Measurements from ENCODE around the gene UPP1.

Gene UPP1

GRCh38 chr7:48085433-48085791 is 3.7 kb upstream of the UPP1 start:
- no peak for DNase-seq (ENCODE audit: low read depth in 1 of 2, low spot score in 1 of 2)

DNA sequence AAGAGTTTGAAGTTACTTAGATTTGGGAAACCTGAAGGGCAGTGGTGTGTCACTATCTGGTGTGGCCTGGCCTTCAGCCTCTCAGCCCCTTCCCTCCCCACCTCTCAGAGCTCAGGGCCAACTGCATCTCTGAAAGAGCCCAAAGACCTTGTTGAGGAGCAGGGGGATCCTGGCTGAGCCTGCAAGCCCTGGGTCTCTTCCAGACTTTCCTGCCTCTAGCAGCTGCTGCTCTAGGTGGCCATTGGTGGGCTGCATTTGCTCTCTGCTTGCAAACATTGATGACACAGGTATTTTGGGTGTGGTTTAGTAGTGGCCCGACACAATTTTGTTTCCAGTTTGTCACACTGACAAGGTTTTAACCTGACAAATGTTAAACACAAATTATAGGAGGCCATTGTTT is 3.1 kb upstream of the UPP1 start:
- DNase-seq (ENCODE audit: low read depth in 1 of 2, low spot score in 1 of 2): no peak

DNA sequence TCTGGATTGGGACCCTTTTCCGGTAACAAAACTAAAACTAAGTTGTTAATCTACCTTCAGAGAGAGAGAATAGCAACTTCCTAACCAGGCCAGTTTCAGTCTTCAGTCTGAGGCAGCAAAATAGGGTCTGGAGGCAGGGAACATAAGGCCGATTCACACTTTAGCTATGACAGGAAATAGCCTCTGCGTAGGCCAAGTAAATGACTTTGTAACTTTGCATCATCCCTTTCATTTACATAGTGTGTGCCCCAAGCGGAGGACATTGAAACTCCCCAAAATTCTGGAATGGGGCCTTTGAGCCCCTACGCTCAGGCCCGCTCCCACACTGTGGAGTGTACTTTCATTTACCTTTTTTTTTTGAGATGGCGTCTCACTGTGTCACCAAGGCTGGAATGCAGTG is 1.7 kb upstream of the UPP1 start:
- DNase-seq (ENCODE audit: low read depth in 1 of 2, low spot score in 1 of 2): no peak

DNA sequence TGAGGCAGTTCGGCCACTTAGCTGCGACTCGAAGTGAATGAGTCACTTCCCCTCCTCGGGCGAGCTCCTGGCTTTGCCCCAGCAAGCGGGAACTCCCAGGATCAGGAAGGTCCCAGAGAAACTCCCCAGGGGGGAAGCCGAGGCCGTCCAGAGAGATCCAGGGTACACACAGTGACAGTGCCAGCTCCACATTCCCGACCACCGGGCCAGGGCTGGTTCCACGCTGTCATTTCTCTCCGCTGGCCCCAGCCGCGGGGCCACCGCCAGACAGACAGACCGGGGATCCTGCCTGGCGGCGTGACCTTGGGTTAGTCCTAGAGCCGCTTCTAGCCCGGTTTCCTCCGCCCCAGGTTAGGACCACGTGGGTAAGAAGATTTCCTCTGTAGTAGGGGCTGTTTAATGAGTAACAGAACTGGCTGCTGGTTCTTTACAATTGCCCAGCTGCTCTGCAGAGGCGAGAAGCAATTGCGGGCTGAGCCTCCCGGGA is 463 bp upstream of the UPP1 start:
- peak in 1 of 2 donors; percentile 75 for DNase-seq (ENCODE audit: low read depth in 1 of 2, low spot score in 1 of 2)

- DNase-seq (ENCODE audit: low read depth in 1 of 2, low spot score in 1 of 2): no peak
Observed at GRCh38 chr7:48090095-48090805, 1.2 kb downstream of the UPP1 start.

DNA sequence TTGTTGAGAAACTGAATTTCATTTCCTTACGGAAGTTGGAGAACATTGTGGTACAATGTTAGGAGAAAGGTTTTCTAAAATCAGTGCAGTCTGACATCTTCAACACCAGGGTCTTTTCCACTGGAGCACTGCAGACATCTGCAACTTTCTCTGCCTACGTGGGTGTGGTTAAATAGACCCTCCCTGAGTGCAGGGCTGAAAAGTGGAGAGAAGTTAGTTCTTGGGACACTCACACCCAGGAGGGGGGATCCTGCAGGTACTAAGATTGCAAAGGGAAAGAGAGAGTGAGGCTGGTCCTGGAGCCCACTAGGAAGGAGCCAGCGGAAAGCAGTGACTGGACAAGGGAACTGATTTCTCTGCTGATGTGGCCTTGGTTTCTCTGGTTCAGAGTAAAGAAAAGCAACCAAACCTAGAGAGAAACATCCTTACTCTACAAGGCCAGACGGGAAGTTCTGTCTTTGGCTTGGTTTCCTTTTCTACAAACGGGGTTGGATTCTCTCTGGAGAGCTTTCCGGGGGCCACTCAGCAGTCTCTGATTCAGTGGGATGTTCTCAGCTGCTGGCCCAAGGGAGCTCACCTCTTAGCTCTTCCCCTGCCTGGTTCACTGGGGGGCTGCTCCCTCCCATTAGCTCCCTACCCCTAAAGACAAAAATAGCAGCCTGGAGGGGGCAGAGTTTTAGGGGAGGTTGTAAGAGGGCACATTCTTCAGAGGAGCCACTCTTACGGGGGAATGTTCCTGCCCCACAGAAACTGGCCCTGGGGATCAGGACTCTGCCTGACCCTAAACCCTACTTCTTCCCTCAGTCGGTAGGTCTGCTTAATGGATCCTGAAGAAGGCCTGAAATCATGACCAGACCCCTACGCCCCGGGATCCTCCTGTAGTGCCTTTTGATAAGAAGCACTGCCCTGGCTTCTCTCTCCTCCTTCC is 2.7 kb downstream of the UPP1 start:
- no peak for DNase-seq (ENCODE audit: low read depth in 1 of 2, low spot score in 1 of 2)

DNA sequence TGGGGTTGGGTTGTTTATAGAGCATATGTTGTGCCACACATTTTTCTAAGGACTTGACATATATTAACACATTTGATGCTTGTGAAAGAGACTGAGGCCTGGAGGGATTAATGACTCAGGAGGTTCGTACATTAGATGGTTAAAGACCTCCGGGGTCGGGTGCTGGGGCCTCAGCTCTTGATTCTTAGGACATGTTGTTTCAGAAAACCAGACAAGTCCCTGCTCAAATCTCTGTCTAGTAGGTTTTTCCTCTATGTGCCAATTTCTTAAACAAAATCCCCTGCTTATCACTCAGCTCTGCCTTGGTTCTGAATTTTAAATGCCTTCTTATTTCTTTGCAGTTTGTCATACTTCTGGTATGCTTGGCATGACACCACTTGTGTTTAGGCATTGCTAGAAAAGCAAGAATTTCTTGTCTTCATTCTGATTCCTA is 5.8 kb downstream of the UPP1 start:
- no peak for DNase-seq (ENCODE audit: low read depth in 1 of 2, low spot score in 1 of 2)

DNA sequence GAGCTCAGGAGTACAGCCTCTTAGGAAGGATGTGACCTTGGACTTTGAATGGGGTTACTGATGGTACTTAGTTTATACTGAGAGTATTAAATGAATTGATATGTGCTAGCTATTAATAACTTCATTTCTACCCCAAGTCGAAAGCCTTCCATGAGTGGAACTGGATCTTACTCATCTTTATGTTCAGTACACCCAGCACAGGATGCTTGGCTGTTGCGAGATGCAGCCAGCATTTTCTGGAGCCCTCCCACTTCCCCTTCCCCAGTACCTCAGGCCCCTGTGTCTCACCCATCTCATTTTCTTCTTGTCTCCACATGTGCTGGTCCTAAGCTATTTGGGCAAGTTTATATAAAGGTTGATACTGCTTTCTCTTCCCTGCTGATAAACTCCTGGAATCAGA is 7.2 kb downstream of the UPP1 start:
- DNase-seq (ENCODE audit: low read depth in 1 of 2, low spot score in 1 of 2): no peak

DNA sequence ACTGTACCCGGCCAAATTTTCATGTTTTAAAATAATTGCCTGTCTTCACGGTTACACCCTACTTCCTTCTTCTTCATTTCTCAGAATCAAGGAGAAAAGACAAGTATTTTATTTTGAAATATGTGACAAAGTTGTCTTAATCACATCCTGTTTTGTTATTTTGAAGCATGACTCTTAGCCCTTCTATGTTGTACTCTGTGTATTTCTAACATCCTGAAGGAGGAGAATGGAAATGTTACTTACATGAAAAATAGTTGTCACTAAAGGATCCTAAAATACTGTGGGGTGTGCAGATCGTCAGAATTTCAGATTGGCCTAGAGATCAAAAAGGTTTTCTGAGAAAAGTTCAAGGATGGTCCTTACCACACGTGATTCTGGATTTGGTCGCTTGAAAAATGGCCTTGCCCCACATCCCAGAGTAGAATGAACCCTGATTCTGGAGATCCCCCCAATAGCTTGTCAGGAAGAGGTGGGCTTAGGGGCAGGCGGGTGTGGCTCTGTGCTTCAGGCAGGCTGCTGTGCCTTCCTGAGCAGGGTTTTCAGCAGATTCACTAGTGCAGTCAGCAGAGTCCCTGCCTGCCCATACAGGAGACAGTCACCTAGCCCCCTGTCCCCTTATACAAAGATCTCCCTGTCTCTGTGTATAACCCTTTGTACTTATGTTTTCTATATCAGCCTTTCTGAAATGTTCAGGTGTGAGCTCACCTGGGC is 8.6 kb downstream of the UPP1 start:
- DNase-seq (ENCODE audit: low read depth in 1 of 2, low spot score in 1 of 2): no peak

- no peak for DNase-seq (ENCODE audit: low read depth in 1 of 2, low spot score in 1 of 2)
Observed at GRCh38 chr7:48098846-48099245, 9.8 kb downstream of the UPP1 start.

DNA sequence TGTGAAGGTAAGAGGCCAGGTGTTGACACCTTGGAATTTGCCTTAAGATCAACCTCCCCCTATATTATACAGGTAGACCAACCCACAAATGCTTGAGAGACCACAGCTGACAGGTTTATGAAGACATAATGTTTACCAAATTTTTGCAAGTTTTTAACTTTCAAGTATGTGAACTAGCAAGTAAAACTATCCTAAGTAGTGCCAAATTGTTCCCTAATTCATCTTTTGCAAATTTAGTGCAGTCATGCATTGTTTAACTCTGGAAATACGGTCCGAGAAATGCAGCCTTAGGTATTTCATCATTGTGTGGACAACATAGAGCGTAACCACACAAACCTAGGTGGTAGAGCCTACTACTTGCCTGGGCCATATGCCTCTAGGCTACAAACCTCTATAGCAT is 10.7 kb downstream of the UPP1 start:
- DNase-seq (ENCODE audit: low read depth in 1 of 2, low spot score in 1 of 2): no peak

GRCh38 chr7:48101352-48101751 is 12.3 kb downstream of the UPP1 start:
- DNase-seq (ENCODE audit: low read depth in 1 of 2, low spot score in 1 of 2): no peak

DNA sequence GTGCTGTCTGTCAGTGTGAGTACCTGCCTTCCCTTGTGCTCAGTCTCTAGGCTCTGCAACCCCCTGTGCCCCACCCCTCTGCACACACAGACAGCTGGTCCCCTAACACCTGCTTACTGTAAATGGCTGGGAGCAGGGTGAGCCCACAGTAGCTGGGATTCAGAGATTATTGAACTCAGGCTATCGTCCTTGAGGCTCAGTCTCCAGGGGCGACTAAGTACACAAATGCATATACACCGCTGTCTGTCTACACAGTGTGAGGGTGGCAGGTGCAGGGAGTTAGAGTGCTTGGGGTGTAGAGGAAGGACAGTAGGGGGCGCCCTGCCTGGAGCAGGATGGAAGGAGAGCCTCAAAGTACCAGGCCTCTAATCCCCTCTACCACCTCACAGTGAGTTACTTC is 12.9 kb downstream of the UPP1 start:
- DNase-seq (ENCODE audit: low read depth in 1 of 2, low spot score in 1 of 2): no peak

DNA sequence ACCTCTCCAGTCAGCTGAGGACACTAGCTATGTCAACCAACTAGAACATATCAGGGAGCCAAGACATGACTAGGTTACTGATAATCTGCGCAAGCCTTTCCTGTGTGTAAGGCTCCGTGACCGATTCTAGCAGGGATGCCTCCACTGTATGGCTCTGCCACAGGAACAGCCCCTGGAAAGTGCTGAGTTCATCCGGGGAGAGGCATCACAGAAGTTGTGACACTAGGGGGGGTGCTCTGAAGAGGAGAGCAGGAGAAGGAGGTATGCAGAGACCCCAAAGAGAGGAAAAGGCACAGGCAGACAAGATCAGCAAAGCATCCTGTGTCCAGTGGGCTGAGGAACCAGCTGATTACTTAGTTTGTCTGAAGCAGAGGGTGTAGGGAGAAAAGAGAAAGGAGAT is 13.5 kb downstream of the UPP1 start:
- no peak for DNase-seq (ENCODE audit: low read depth in 1 of 2, low spot score in 1 of 2)

DNA sequence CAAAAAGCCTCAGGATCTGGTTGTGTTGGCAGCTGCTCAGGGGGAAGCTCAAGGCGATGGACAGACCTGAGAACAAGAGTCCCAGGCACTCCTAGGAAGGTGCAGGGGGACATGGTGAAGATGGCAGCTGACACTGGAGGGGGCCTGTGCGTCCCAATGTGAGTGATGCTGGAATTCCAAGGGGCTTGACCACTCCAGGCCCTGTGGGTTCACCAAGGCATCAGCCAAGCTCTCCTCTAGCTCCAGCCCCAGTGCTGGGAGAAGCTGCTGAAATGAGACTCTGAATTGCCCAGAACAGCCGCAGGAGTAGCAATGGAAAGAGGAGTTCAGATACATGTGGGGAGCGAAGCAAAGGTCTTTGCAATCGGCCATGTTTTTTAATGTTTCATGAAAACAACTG is 16.0 kb downstream of the UPP1 start:
- DNase-seq (ENCODE audit: low read depth in 1 of 2, low spot score in 1 of 2): no peak

DNA sequence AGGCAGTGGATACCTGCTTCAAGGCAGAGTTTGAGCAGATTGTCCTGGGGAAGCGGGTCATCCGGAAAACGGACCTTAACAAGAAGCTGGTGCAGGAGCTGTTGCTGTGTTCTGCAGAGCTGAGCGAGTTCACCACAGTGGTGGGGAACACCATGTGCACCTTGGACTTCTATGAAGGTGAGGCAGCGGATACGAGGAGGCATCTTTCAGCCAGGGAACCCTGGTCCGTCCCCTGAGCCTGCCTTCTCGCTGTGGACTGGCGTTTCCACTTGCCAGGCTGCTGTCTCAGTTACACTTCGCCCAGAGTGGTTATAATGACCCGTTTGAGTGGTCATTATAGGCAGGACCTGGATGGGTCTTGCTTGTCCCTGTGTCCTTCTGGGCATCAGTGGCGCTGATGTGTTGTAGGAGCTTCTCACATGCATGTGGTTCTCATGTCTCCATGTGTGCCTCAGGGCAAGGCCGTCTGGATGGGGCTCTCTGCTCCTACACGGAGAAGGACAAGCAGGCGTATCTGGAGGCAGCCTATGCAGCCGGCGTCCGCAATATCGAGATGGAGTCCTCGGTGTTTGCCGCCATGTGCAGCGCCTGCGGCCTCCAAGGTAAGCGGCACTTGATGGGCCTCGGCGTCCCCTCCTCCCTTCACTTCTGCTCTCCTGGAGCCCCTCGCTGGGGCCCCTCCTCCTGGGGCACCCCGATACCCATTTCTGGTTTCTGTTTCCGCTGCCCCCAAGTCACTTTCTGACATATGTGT is 18.0 kb downstream of the UPP1 start:
- no peak for DNase-seq (ENCODE audit: low read depth in 1 of 2, low spot score in 1 of 2)

- DNase-seq (ENCODE audit: low read depth in 1 of 2, low spot score in 1 of 2): no peak
Observed at GRCh38 chr7:48107926-48108472, 18.9 kb downstream of the UPP1 start.

- no peak for DNase-seq (ENCODE audit: low read depth in 1 of 2, low spot score in 1 of 2)
Observed at GRCh38 chr7:48108959-48109847, 20.1 kb downstream of the UPP1 start.

DNA sequence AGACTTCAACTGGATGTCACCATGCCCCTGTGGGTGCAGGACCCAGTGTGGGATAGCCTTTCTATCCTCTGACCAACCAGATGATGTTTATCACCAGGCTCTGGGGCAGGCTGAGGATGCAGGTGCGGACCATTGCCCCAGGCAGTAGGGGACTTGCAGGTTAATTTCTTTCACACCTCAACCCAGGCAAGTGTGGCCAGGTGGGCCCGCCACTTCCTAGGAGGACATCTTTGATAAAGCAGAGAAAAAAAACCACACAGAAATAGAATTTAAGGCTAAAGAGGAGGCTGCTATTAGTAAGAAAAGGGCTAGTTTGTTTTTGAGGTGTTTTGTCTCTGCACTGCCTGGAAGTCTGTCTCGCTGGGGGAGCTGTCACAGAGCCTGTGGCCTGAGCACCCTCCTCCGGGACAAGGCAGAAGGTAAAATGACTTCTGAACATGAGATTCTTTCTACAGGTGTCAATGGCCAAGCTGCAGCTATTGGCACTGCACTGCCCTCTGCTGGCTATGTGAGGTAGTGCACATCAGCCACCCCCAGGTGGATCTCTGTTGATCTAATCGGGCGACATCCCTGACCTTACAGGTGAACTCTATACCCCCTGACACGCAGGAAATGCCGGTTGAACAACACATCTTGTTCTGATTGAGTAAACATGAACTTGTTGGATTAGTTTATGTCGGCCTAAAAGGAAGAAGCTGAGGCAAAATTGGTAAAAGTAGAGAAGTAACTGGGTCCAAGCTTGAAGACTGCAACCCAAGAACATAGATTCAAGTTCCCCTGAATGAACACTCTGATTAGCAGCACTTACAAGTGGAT is 21.0 kb downstream of the UPP1 start:
- DNase-seq (ENCODE audit: low read depth in 1 of 2, low spot score in 1 of 2): peak; percentile 89 to 91
